Endothelial cell of umbilical vein (primary cell): Measurements from ENCODE around the gene SRD5A1. TPM values are rescaled to one million over a fixed set of nuclear protein-coding genes. Genes with fewer than 3 reads are reported as not detected.

Source experiments
- BruUV-seq: library from RNA; stranded (reverse); fragments of 400-500 nt; replicated peaks from 2 replicates; lab custom pipeline; 2021; lab: Mats Ljungman, UMichigan
- CTCF ChIA-PET: fragments of 300-600, 350-600 bp; sonication (Branson Sonifier 250); formaldehyde crosslinking; loops from one replicate; lab custom pipeline; 2021; ENCODE audit warnings: antibody characterized with exemption, inconsistent platforms; lab: Charles Lee
- POLR2A ChIA-PET: fragments of 300-600, 350-600 bp; sonication (Branson Sonifier 250); formaldehyde crosslinking; loops from one replicate; lab custom pipeline; 2021; ENCODE audit warnings: antibody characterized with exemption, inconsistent platforms; lab: Charles Lee
- DNase-seq: peaks from one replicate; pipeline ENCODE4 v3.0.0-alpha.2; 2011; ENCODE audit warnings: low read depth, low spot score
- FAIRE-seq: peaks from 2 replicates; lab custom pipeline; 2011; peaks lifted over from hg19 to GRCh38; lab: Jason Lieb, UNC
- H2AFZ ChIP-seq: 2 replicates; pipeline ENCODE4 v1.6.0; 2012; ENCODE audit warnings: low read depth, low read length, control low read depth, inconsistent platforms
- H3K27ac ChIP-seq: 2 replicates; pipeline ENCODE4 v1.5.1; 2011; ENCODE audit warnings: low read depth, mild to moderate bottlenecking, control low read depth, low read length, moderate library complexity; ENCODE audit not compliant: insufficient read depth
- H3K27me3 ChIP-seq, 2 experiments: 2 replicates each; pipeline versions ENCODE4 v1.6.0 to v1.6.1; 2011; ENCODE audit warnings: low read length in 2 of 2, mixed read lengths in 1 of 2; ENCODE audit not compliant: control insufficient read depth in 2 of 2, insufficient read depth in 2 of 2
- H3K36me3 ChIP-seq, 2 experiments: 2 replicates in 1 of 2; 3 replicates in 1 of 2; pipeline ENCODE4 v1.5.1; 2011; ENCODE audit warnings: low read length in 2 of 2, mild to moderate bottlenecking in 1 of 2, moderate library complexity in 1 of 2; ENCODE audit not compliant: control insufficient read depth in 2 of 2, insufficient read depth in 2 of 2; ENCODE audit errors: extremely low read depth in 1 of 2
- H3K4me1 ChIP-seq: 3 replicates; pipeline ENCODE4 v1.5.1; 2011; ENCODE audit warnings: mild to moderate bottlenecking, low read length; ENCODE audit not compliant: control insufficient read depth, insufficient read depth; ENCODE audit errors: extremely low read depth
- H3K4me2 ChIP-seq: 2 replicates; pipeline ENCODE4 v1.6.1; 2011; ENCODE audit warnings: low read length, control low read depth, mixed read lengths; ENCODE audit not compliant: insufficient read depth
- H3K4me3 ChIP-seq, 3 experiments: fragments of 200-600 bp in 1 of 3; sonication (generic), shearing (Covaris generic) in 1 of 3; replicated peaks in 1 of 3; 2 replicates each; pipeline ENCODE4 v1.5.1; 2011 to 2016; ENCODE audit warnings: control low read depth in 3 of 3, low read length in 3 of 3, mild to moderate bottlenecking in 2 of 3, inconsistent platforms in 1 of 3, low read depth in 1 of 3, moderate library complexity in 1 of 3; ENCODE audit not compliant: insufficient read depth in 1 of 3
- H3K79me2 ChIP-seq: 2 replicates; pipeline ENCODE4 v1.6.0; 2012; ENCODE audit warnings: low read length, inconsistent platforms; ENCODE audit not compliant: control insufficient read depth, insufficient read depth
- H3K9ac ChIP-seq: replicated peaks from 2 replicates; pipeline ENCODE3; 2011; ENCODE audit warnings: low read length, control low read depth; ENCODE audit not compliant: insufficient read depth; ENCODE audit errors: extremely low read depth
- H3K9me1 ChIP-seq: replicated peaks from 3 replicates; pipeline ENCODE4 v1.6.0; 2011; ENCODE audit warnings: mild to moderate bottlenecking, low read length; ENCODE audit not compliant: control insufficient read depth, insufficient read depth; ENCODE audit errors: extremely low read depth
- H3K9me3 ChIP-seq: replicated peaks from 2 replicates; pipeline ENCODE4 v1.5.1; 2012; ENCODE audit warnings: low read length, inconsistent platforms; ENCODE audit not compliant: control insufficient read depth, insufficient read depth
- H4K20me1 ChIP-seq: replicated peaks from 2 replicates; pipeline ENCODE3; 2011; ENCODE audit warnings: mild to moderate bottlenecking, low read length; ENCODE audit not compliant: control insufficient read depth, insufficient read depth; ENCODE audit errors: extremely low read depth
- CTCF ChIP-seq, 2 donors: IDR thresholded peaks; 1 replicate in 1 of 2; 2 replicates in 1 of 2; pipeline ENCODE4 v1.5.1; 2011; ENCODE audit warnings: low read length in 2 of 2, mild to moderate bottlenecking in 2 of 2, moderate library complexity in 2 of 2, control low read depth in 1 of 2, inconsistent platforms in 1 of 2, low read depth in 1 of 2; ENCODE audit not compliant: insufficient read depth in 1 of 2; ENCODE audit errors: extremely low read depth in 1 of 2
- EZH2 ChIP-seq: IDR thresholded peaks from 2 replicates; pipeline ENCODE4 v1.6.1; 2012; ENCODE audit warnings: borderline replicate concordance, low read depth, mild to moderate bottlenecking, moderate library complexity, low read length, inconsistent platforms; ENCODE audit not compliant: severe bottlenecking
- FOS ChIP-seq: IDR thresholded peaks from 2 replicates; pipeline ENCODE4 v1.6.1; 2011; ENCODE audit warnings: mild to moderate bottlenecking, low read length, moderate library complexity, borderline replicate concordance; ENCODE audit not compliant: insufficient read depth
- GATA2 ChIP-seq: IDR thresholded peaks from 2 replicates; pipeline ENCODE4 v1.7.0; 2011; ENCODE audit warnings: low read depth, mild to moderate bottlenecking, moderate library complexity, mixed read lengths, low read length; ENCODE audit not compliant: insufficient read length, insufficient read depth
- JUN ChIP-seq: IDR thresholded peaks from 2 replicates; pipeline ENCODE4 v1.6.1; 2011; ENCODE audit warnings: borderline replicate concordance, low read depth; ENCODE audit not compliant: insufficient read length, insufficient read depth
- POLR2A ChIP-seq: IDR thresholded peaks from 2 replicates; pipeline ENCODE4 v1.6.1; 2012; ENCODE audit warnings: low read depth, mild to moderate bottlenecking, control low read depth, low read length
- POLR2AphosphoS5 ChIP-seq: IDR thresholded peaks from 2 replicates; pipeline ENCODE4 v1.6.1; 2012; ENCODE audit warnings: low read depth, mild to moderate bottlenecking, control low read depth, low read length, moderate library complexity; ENCODE audit not compliant: insufficient read depth
- dilution Hi-C: fragments of 300-500 bp; cut with MboI; formaldehyde crosslinking; loops from one replicate; pipeline ENCODE4 v1.15.0; 2019; ENCODE audit warnings: low sequenced_read_pairs; ENCODE audit not compliant: extremely low pct_ligation_motif_present
- intact Hi-C: fragments of 100-400 bp; cut with micrococcal nuclease; formaldehyde crosslinking; loops from one replicate; pipeline ENCODE4 v1.10.0; 2022
- polyA plus RNA-seq, 4 experiments: library from polyadenylated mRNA; depleted of rRNA in 3 of 4; stranded (reverse) in 3 of 4; unstranded in 1 of 4; fragments of >200 nt; gene quantifications; 2 replicates each; pipeline versions ENCODE4 v1.2.1 to v1.2.3, GENCODE V29; 2011 to 2012; ENCODE audit warnings: missing spikeins in 1 of 4
- total RNA-seq: library from RNA; stranded (reverse); gene quantifications from 2 replicates; pipeline ENCODE4 v1.2.3, GENCODE V29; 2021

SRD5A1 gene
- total and polyA plus RNA-seq, 2 donors (not counting 3 experiments of a cell fraction or from before 2014, with no cell fraction given): 11.6 to 14.8 TPM

- Histone ChIP-seq H3K79me2 (no peaks in the 10 kb centered on the region), H3K9ac (no peak overlapping the region), H3K27ac (no peak overlapping the region), H3K9me3 (no peaks in the 10 kb centered on the region), H4K20me1 (no peaks in the 10 kb centered on the region), H3K4me1 (no peaks in the 10 kb centered on the region), H3K36me3 (peaks cover 41 to 46% of the 10 kb centered on the region in 2 experiments), H3K4me3 (no peak overlapping the region), H3K27me3 (no peaks in the 10 kb centered on the region), H2AFZ (no peak overlapping the region), H3K9me1 (no peaks in the 10 kb centered on the region), H3K4me2 (no peak overlapping the region)
- intact Hi-C loops (no loop called here), dilution Hi-C loops (no loop called here)
- DNase-seq (no peak), FAIRE-seq (no peak)
- BruUV-seq: no TSS peak
- CTCF ChIA-PET: no interaction called here
- no peak for TF ChIP-seq POLR2AphosphoS5
- no peak for TF ChIP-seq JUN
- no peak for TF ChIP-seq GATA2
- no peak for TF ChIP-seq CTCF (IDR thresholded peaks at IDR 0.05; ENCODE audit: extremely low read depth in 1 of 2, insufficient read depth in 1 of 2, low read depth in 1 of 2, low read length in 2 of 2)
- no peak for TF ChIP-seq EZH2
- TF ChIP-seq POLR2A: no peak
- no peak for TF ChIP-seq FOS
- POLR2A ChIA-PET: no interaction called here
These were observed 30.8 kb upstream of the SRD5A1 start for GRCh38 chr5:6602441-6602840.
